Astrocyte (in vitro differentiated cells and primary cell): ENCODE data around the gene SHROOM2. TPM values are rescaled to one million over a fixed set of nuclear protein-coding genes. Genes with fewer than 3 reads are reported as not detected.
A peak's percentile ranks its signal among the peaks of the same experiment; 100 is the strongest.

Experiments used
- DNase-seq: peaks from one replicate; pipeline ENCODE4 v3.0.0-alpha.2; 2010; ENCODE audit warnings: low read depth
- FAIRE-seq: peaks from 2 replicates; lab custom pipeline; 2011; peaks lifted over from hg19 to GRCh38; lab: Jason Lieb, UNC
- H2AFZ ChIP-seq: 2 replicates; pipeline ENCODE4 v1.6.0; 2012; ENCODE audit warnings: low read depth, low read length, inconsistent platforms
- H3K27ac ChIP-seq: 2 replicates; pipeline ENCODE4 v1.5.1; 2011; ENCODE audit warnings: low read depth, low read length, inconsistent platforms
- H3K27me3 ChIP-seq: 2 replicates; pipeline ENCODE4 v1.6.0; 2011; ENCODE audit warnings: low read length, inconsistent platforms; ENCODE audit not compliant: insufficient read depth
- H3K36me3 ChIP-seq: 2 replicates; pipeline ENCODE4 v1.5.1; 2011; ENCODE audit warnings: low read length, inconsistent platforms; ENCODE audit not compliant: insufficient read depth
- H3K4me1 ChIP-seq: 2 replicates; pipeline ENCODE4 v1.5.1; 2011; ENCODE audit warnings: low read length, inconsistent platforms; ENCODE audit not compliant: insufficient read depth
- H3K4me2 ChIP-seq: 2 replicates; pipeline ENCODE4 v1.6.0; 2012; ENCODE audit warnings: low read length, inconsistent platforms
- H3K4me3 ChIP-seq: 2 replicates; pipeline ENCODE4 v1.5.1; 2011; ENCODE audit warnings: low read depth, mild to moderate bottlenecking, low read length, inconsistent platforms; ENCODE audit not compliant: insufficient read depth
- H3K79me2 ChIP-seq: 2 replicates; pipeline ENCODE4 v1.6.0; 2012; ENCODE audit warnings: mild to moderate bottlenecking, low read length, inconsistent platforms; ENCODE audit not compliant: insufficient read depth
- H3K9ac ChIP-seq: 2 replicates; pipeline ENCODE4 v1.6.0; 2012; ENCODE audit warnings: mild to moderate bottlenecking, low read length, inconsistent platforms
- H3K9me3 ChIP-seq: 2 replicates; pipeline ENCODE4 v1.5.1; 2012; ENCODE audit warnings: low read depth, mild to moderate bottlenecking, low read length, inconsistent platforms; ENCODE audit not compliant: insufficient read depth
- H4K20me1 ChIP-seq: 2 replicates; pipeline ENCODE4 v1.6.0; 2012; ENCODE audit warnings: low read length, inconsistent platforms; ENCODE audit not compliant: insufficient read depth
- H3K27ac Mint-ChIP-seq: one replicate; pipeline ENCODE4 v1.8.0; 2021; ENCODE audit warnings: mild to moderate bottlenecking, mixed read lengths; ENCODE audit not compliant: unreplicated experiment
- H3K27me3 Mint-ChIP-seq: one replicate; pipeline ENCODE4 v1.8.0; 2021; ENCODE audit warnings: low read depth, mixed read lengths; ENCODE audit not compliant: unreplicated experiment
- H3K36me3 Mint-ChIP-seq: one replicate; pipeline ENCODE4 v1.8.0; 2021; ENCODE audit warnings: low read depth, mixed read lengths; ENCODE audit not compliant: unreplicated experiment
- H3K4me1 Mint-ChIP-seq: one replicate; pipeline ENCODE4 v1.8.0; 2021; ENCODE audit warnings: low read depth, mixed read lengths; ENCODE audit not compliant: unreplicated experiment
- H3K4me3 Mint-ChIP-seq: one replicate; pipeline ENCODE4 v1.8.0; 2021; ENCODE audit warnings: mild to moderate bottlenecking, moderate library complexity, mixed read lengths; ENCODE audit not compliant: unreplicated experiment
- H3K9me3 Mint-ChIP-seq: one replicate; pipeline ENCODE4 v1.8.0; 2021; ENCODE audit warnings: mild to moderate bottlenecking, mixed read lengths; ENCODE audit not compliant: unreplicated experiment
- CTCF ChIP-seq: IDR thresholded peaks from 2 replicates; pipeline ENCODE4 v1.5.1; 2011; ENCODE audit warnings: low read depth, mild to moderate bottlenecking, inconsistent platforms, low read length, moderate library complexity; ENCODE audit not compliant: insufficient read depth
- EZH2 ChIP-seq: IDR thresholded peaks from 2 replicates; pipeline ENCODE4 v1.6.1; 2012; ENCODE audit warnings: mild to moderate bottlenecking, low read length, inconsistent platforms; ENCODE audit not compliant: insufficient read depth
- total RNA-seq: library from RNA; stranded (reverse); gene quantifications from 2 replicates; pipeline ENCODE4 v1.2.1, GENCODE V29; 2021

Gene SHROOM2
- total RNA-seq, 1 donor from 2014 or later: 15.9 TPM

- Histone ChIP-seq H3K9me3 (no peaks in the 10 kb centered on the region), H2AFZ (no peak overlapping the region), H3K4me3 (no peak overlapping the region), H3K27me3 (no peaks in the 10 kb centered on the region), H4K20me1 (no peaks in the 10 kb centered on the region), H3K79me2 (no peaks in the 10 kb centered on the region), H3K4me2 (no peak overlapping the region), H3K27ac (no peak overlapping the region), H3K4me1 (no peaks in the 10 kb centered on the region), H3K9ac (no peak overlapping the region), H3K36me3 (no peaks in the 10 kb centered on the region)
- Mint-ChIP-seq H3K36me3 (no peaks in the 10 kb centered on the region), H3K4me1 (no peaks in the 10 kb centered on the region), H3K27ac (no peak overlapping the region), H3K27me3 (no peaks in the 10 kb centered on the region), H3K4me3 (no peak overlapping the region), H3K9me3 (no peaks in the 10 kb centered on the region)
- FAIRE-seq (peak; percentile 73), DNase-seq (peak; percentile 8)
- TF ChIP-seq CTCF: no peak
- no peak for TF ChIP-seq EZH2
These were observed 28.9 kb upstream of the SHROOM2 start for GRCh38 chrX:9757366-9757765.

GRCh38 chrX:9758021-9758638 lies 28.1 kb upstream of the SHROOM2 start:
- DNase-seq: no peak
- H4K20me1 ChIP-seq: no peaks in the 10 kb centered on the region
- H3K36me3 ChIP-seq: no peaks in the 10 kb centered on the region
- H3K4me3 ChIP-seq: no peak overlapping the region
- H3K27ac ChIP-seq: no peak overlapping the region
- no peaks in the 10 kb centered on the region for H3K9me3 Mint-ChIP-seq
- no peak for FAIRE-seq
- H3K27me3 Mint-ChIP-seq: no peaks in the 10 kb centered on the region
- H3K4me1 ChIP-seq: no peaks in the 10 kb centered on the region
- no peak overlapping the region for H3K9ac ChIP-seq
- no peaks in the 10 kb centered on the region for H3K79me2 ChIP-seq
- H3K27ac Mint-ChIP-seq: no peak overlapping the region
- H3K4me3 Mint-ChIP-seq: no peak overlapping the region
- H2AFZ ChIP-seq: no peak overlapping the region
- H3K36me3 Mint-ChIP-seq: no peaks in the 10 kb centered on the region
- H3K4me2 ChIP-seq: no peak overlapping the region
- no peaks in the 10 kb centered on the region for H3K27me3 ChIP-seq
- H3K4me1 Mint-ChIP-seq: no peaks in the 10 kb centered on the region
- H3K9me3 ChIP-seq: no peaks in the 10 kb centered on the region
- TF ChIP-seq CTCF (no peak), EZH2 (no peak)

- H3K4me3 ChIP-seq: no peak overlapping the region
- H3K4me2 ChIP-seq: no peak overlapping the region
- H3K36me3 ChIP-seq: no peaks in the 10 kb centered on the region
- Mint-ChIP-seq H3K9me3 (no peaks in the 10 kb centered on the region), H3K36me3 (no peaks in the 10 kb centered on the region), H3K27me3 (no peaks in the 10 kb centered on the region), H3K4me1 (no peaks in the 10 kb centered on the region), H3K4me3 (no peak overlapping the region), H3K27ac (no peak overlapping the region)
- H3K4me1 ChIP-seq: no peaks in the 10 kb centered on the region
- H3K27me3 ChIP-seq: no peaks in the 10 kb centered on the region
- H3K9me3 ChIP-seq: no peaks in the 10 kb centered on the region
- no peak overlapping the region for H3K27ac ChIP-seq
- no peaks in the 10 kb centered on the region for H3K79me2 ChIP-seq
- no peak overlapping the region for H3K9ac ChIP-seq
- FAIRE-seq (no peak), DNase-seq (no peak)
- TF ChIP-seq CTCF: no peak
- no peak for TF ChIP-seq EZH2
- no peak overlapping the region for H2AFZ ChIP-seq
- no peaks in the 10 kb centered on the region for H4K20me1 ChIP-seq
These were observed 26.9 kb upstream of the SHROOM2 start for GRCh38 chrX:9759337-9759736.
